H1 (cell line): ENCODE data around the gene LANCL3. TPM values are rescaled to one million over a fixed set of nuclear protein-coding genes. Genes with fewer than 3 reads are reported as not detected.

Experiments
- CTCF ChIA-PET: fragments of 300-600 bp; sonication (Branson Sonifier 250); formaldehyde crosslinking; loops from one replicate; lab custom pipeline; 2021; ENCODE audit not compliant: partially characterized antibody; lab: Charles Lee
- POLR2A ChIA-PET: fragments of 300-600 bp; sonication (Branson Sonifier 250); formaldehyde crosslinking; loops from one replicate; lab custom pipeline; 2021; ENCODE audit warnings: inconsistent platforms; ENCODE audit not compliant: partially characterized antibody; lab: Charles Lee
- DNase-seq, 2 experiments: peaks; one replicate each; pipeline versions ENCODE4 v3.0.0 to v3.0.0-alpha.2; 2010 to 2022; ENCODE audit warnings: low spot score in 2 of 2, low read depth in 1 of 2, mixed read lengths in 1 of 2
- FAIRE-seq: peaks from 2 replicates; lab custom pipeline; 2011; peaks lifted over from hg19 to GRCh38; lab: Jason Lieb, UNC
- H2AFZ ChIP-seq: 2 replicates; pipeline ENCODE4 v1.8.1; 2012; ENCODE audit warnings: low read length, inconsistent platforms
- H2AK5ac ChIP-seq: 2 replicates; pipeline ENCODE4 v1.6.1; 2013; ENCODE audit warnings: low read depth, low read length
- H2BK120ac ChIP-seq: replicated peaks from 2 replicates; pipeline ENCODE3; 2013; ENCODE audit warnings: low read depth, low read length, inconsistent platforms
- H2BK12ac ChIP-seq: 2 replicates; pipeline ENCODE4 v1.6.1; 2013; ENCODE audit warnings: low read depth, low read length
- H2BK15ac ChIP-seq: 2 replicates; pipeline ENCODE4 v1.6.1; 2013; ENCODE audit warnings: low read length
- H2BK20ac ChIP-seq: 2 replicates; pipeline ENCODE4 v1.6.1; 2013; ENCODE audit warnings: low read length
- H2BK5ac ChIP-seq: 2 replicates; pipeline ENCODE4 v1.6.1; 2013; ENCODE audit warnings: low read depth, low read length
- H3K14ac ChIP-seq: 2 replicates; pipeline ENCODE4 v1.6.1; 2013; ENCODE audit warnings: inconsistent platforms; ENCODE audit not compliant: insufficient read length
- H3K18ac ChIP-seq: 2 replicates; pipeline ENCODE4 v1.6.1; 2013; ENCODE audit warnings: low read length; ENCODE audit errors: extremely low read depth
- H3K23ac ChIP-seq: 2 replicates; pipeline ENCODE4 v1.6.1; 2013; ENCODE audit warnings: inconsistent platforms; ENCODE audit not compliant: insufficient read length
- H3K23me2 ChIP-seq: 2 replicates; pipeline ENCODE4 v1.6.1; 2013; ENCODE audit warnings: low read depth, low read length
- H3K27ac ChIP-seq: 2 replicates; pipeline ENCODE4 v1.6.1; 2011; ENCODE audit warnings: low read depth, low read length, inconsistent platforms
- H3K27me3 ChIP-seq, 4 experiments: replicated peaks in 1 of 4; 1 replicate in 1 of 4; 2 replicates in 3 of 4; pipeline versions ENCODE4 v1.6.1 to v1.8.1; 2011 to 2013; ENCODE audit warnings: low read length in 3 of 4, mild to moderate bottlenecking in 3 of 4, inconsistent platforms in 2 of 4, mixed read lengths in 2 of 4, moderate library complexity in 1 of 4; ENCODE audit not compliant: control insufficient read depth in 3 of 4, insufficient read depth in 3 of 4; ENCODE audit errors: extremely low read depth in 1 of 4
- H3K36me3 ChIP-seq, 4 experiments: 2 replicates each; pipeline versions ENCODE4 v1.6.1 to v1.8.1; 2011 to 2013; ENCODE audit warnings: mild to moderate bottlenecking in 4 of 4, low read length in 3 of 4, moderate library complexity in 2 of 4, control low read depth in 1 of 4, inconsistent platforms in 1 of 4; ENCODE audit not compliant: insufficient read depth in 4 of 4, control insufficient read depth in 2 of 4
- H3K4ac ChIP-seq: replicated peaks from 2 replicates; pipeline ENCODE3; 2013; ENCODE audit warnings: low read length, low read depth, mixed read lengths, inconsistent platforms; ENCODE audit not compliant: insufficient read length
- H3K4me1 ChIP-seq, 4 experiments: replicated peaks in 1 of 4; 1 replicate in 1 of 4; 2 replicates in 3 of 4; pipeline versions ENCODE4 v1.6.1 to v1.8.1; 2011 to 2013; ENCODE audit warnings: low read length in 3 of 4, inconsistent platforms in 2 of 4, mixed read lengths in 1 of 4; ENCODE audit not compliant: insufficient read depth in 4 of 4, control insufficient read depth in 3 of 4
- H3K4me2 ChIP-seq, 2 experiments: 2 replicates each; pipeline versions ENCODE4 v1.6.1 to v1.8.1; 2011 to 2013; ENCODE audit warnings: low read depth in 2 of 2, low read length in 2 of 2, control low read depth in 1 of 2, inconsistent platforms in 1 of 2, mild to moderate bottlenecking in 1 of 2; ENCODE audit not compliant: insufficient read depth in 1 of 2
- H3K4me3 ChIP-seq, 4 experiments: fragments of 200-600, 300-600 bp in 1 of 4; sonication (generic), shearing (Covaris generic), sonication (Bioruptor Twin) in 1 of 4; 2 replicates each; pipeline versions ENCODE4 v1.5.1 to v1.8.1; 2011 to 2016; ENCODE audit warnings: low read length in 4 of 4, low read depth in 3 of 4, control low read depth in 2 of 4, inconsistent platforms in 2 of 4, mild to moderate bottlenecking in 2 of 4, mixed read lengths in 1 of 4, moderate library complexity in 1 of 4; ENCODE audit not compliant: insufficient read depth in 2 of 4; ENCODE audit errors: extremely low read depth in 1 of 4
- H3K56ac ChIP-seq: replicated peaks from 2 replicates; pipeline ENCODE3; 2013; ENCODE audit warnings: low read depth, mild to moderate bottlenecking, mixed read lengths, low read length, inconsistent platforms; ENCODE audit not compliant: insufficient read length
- H3K79me1 ChIP-seq: 2 replicates; pipeline ENCODE4 v1.6.1; 2013; ENCODE audit warnings: low read depth, low read length, control low read depth
- H3K79me2 ChIP-seq, 2 experiments: 2 replicates each; pipeline versions ENCODE4 v1.6.1 to v1.8.1; 2012 to 2013; ENCODE audit warnings: low read length in 2 of 2, mild to moderate bottlenecking in 2 of 2, inconsistent platforms in 1 of 2; ENCODE audit not compliant: insufficient read depth in 2 of 2, control insufficient read depth in 1 of 2
- H3K9ac ChIP-seq, 4 experiments: replicated peaks in 1 of 4; 1 replicate in 1 of 4; 2 replicates in 3 of 4; pipeline versions ENCODE4 v1.6.1 to v1.8.1; 2011 to 2013; ENCODE audit warnings: low read depth in 3 of 4, low read length in 3 of 4, control low read depth in 2 of 4, mild to moderate bottlenecking in 2 of 4, moderate library complexity in 2 of 4, inconsistent platforms in 1 of 4; ENCODE audit errors: extremely low read depth in 1 of 4
- H3K9me3 ChIP-seq, 2 experiments: 2 replicates each; pipeline versions ENCODE4 v1.6.1 to v1.8.1; 2012 to 2013; ENCODE audit warnings: mild to moderate bottlenecking in 2 of 2, moderate library complexity in 2 of 2, control low read depth in 1 of 2, inconsistent platforms in 1 of 2, low read depth in 1 of 2, low read length in 1 of 2, mixed read lengths in 1 of 2; ENCODE audit not compliant: insufficient read depth in 2 of 2
- H4K20me1 ChIP-seq, 2 experiments: replicated peaks in 1 of 2; 2 replicates each; pipeline versions ENCODE3 to v1.8.1; 2011 to 2013; ENCODE audit warnings: inconsistent platforms in 2 of 2, low read length in 2 of 2, mild to moderate bottlenecking in 1 of 2; ENCODE audit not compliant: insufficient read depth in 2 of 2, control insufficient read depth in 1 of 2
- H4K5ac ChIP-seq: 2 replicates; pipeline ENCODE4 v1.6.1; 2013; ENCODE audit warnings: low read length, low read depth, mixed read lengths, inconsistent platforms; ENCODE audit not compliant: insufficient read length
- H4K8ac ChIP-seq: 2 replicates; pipeline ENCODE4 v1.8.0; 2013; ENCODE audit warnings: mild to moderate bottlenecking, moderate library complexity, low read length, inconsistent platforms; ENCODE audit not compliant: insufficient read depth; ENCODE audit errors: extremely low read depth
- H4K91ac ChIP-seq: replicated peaks from 2 replicates; pipeline ENCODE3; 2013; ENCODE audit warnings: low read length, mixed read lengths, inconsistent platforms; ENCODE audit not compliant: insufficient read length
- CHD7 ChIP-seq: fragments of 300-600 bp; sonication (generic); IDR thresholded peaks from 2 replicates; pipeline ENCODE4 v1.7.1; 2012; ENCODE audit warnings: low read length, moderate library complexity, mild to moderate bottlenecking, inconsistent platforms; ENCODE audit not compliant: insufficient replicate concordance
- WGBS, 2 experiments: shearing (Covaris generic) in 1 of 2; methylation state at CpG; one replicate each; pipeline versions ENCODE4 v1.1.6 to v1.1.7; 2013 to 2015; ENCODE audit warnings: low lambda C conversion rate in 2 of 2, mixed read lengths in 2 of 2, inconsistent platforms in 1 of 2, low coverage in 1 of 2, missing lambda C conversion rate in 1 of 2; ENCODE audit not compliant: insufficient replicate concordance in 2 of 2, insufficient coverage in 1 of 2, insufficient read length in 1 of 2; ENCODE audit errors: extremely low coverage in 1 of 2, missing lambda C conversion rate in 1 of 2; 5-methylcytosine and 5-hydroxymethylcytosine counted together
- polyA plus RNA-seq, 7 experiments: library from polyadenylated mRNA; depleted of rRNA in 3 of 7; stranded (reverse) in 5 of 7; unstranded in 2 of 7; fragments of >200 nt in 5 of 7; fragments of 200-250 nt in 2 of 7; gene quantifications; 1 replicate in 5 of 7; 2 replicates in 1 of 7; 4 replicates in 1 of 7; pipeline versions ENCODE4 v1.2.1 to v1.2.3, GENCODE V29; 2011 to 2013; ENCODE audit warnings: missing spikeins in 2 of 7, mixed read lengths in 2 of 7
- total RNA-seq: library from RNA; stranded (reverse); fragmentation: NEBNext Ultra II Directional; extraction: Animal tissue kit (Norgen Biotek cat#: 25700); gene quantifications from 2 replicates; pipeline ENCODE4 v1.2.1, GENCODE V29; 2021

LANCL3 gene
- total and polyA plus RNA-seq, 2 of the 8 experiments (the other 6 are each of a cell fraction or from before 2014, with no cell fraction given), result 0.11 to 0.37 TPM

- DNase-seq, result no peak
- Histone ChIP-seq H4K91ac (no peak overlapping the region), H2BK120ac (no peak overlapping the region), H2AFZ (no peak overlapping the region), H2BK5ac (no peak overlapping the region), H3K14ac (no peak overlapping the region), H3K4me1 (no peaks in the 10 kb centered on the region), H4K20me1 (no peaks in the 10 kb centered on the region), H3K18ac (no peak overlapping the region), H3K27me3 (no peaks in the 10 kb centered on the region), H3K4me2 (no peak overlapping the region), H4K5ac (no peak overlapping the region), H2AK5ac (no peak overlapping the region), H3K23me2 (no peaks in the 10 kb centered on the region), H3K9ac (no peak overlapping the region), H3K79me2 (no peaks in the 10 kb centered on the region), H3K4ac (no peak overlapping the region), H4K8ac (no peak overlapping the region), H3K79me1 (no peaks in the 10 kb centered on the region), H3K23ac (no peak overlapping the region), H3K4me3 (no peak overlapping the region), H2BK15ac (no peak overlapping the region), H2BK12ac (no peak overlapping the region), H3K9me3 (no peaks in the 10 kb centered on the region), H3K56ac (no peak overlapping the region), H3K27ac (no peak overlapping the region), H2BK20ac (no peak overlapping the region), H3K36me3 (no peaks in the 10 kb centered on the region)
- ChIA-PET CTCF (no interaction called here), POLR2A (no interaction called here)
- FAIRE-seq, result no peak
- 86% methylated on average over 1 of the region's 1 CpG; no CpG with 5 or more reads in 1 of the 2 experiments for WGBS, 2 experiments
- no peak for TF ChIP-seq CHD7
These were observed 56.1 kb downstream of the LANCL3 start for GRCh38 chrX:37627602-37628001.
